GM13977 (cell line): ENCODE measurements around the gene DDX28.
A peak's percentile ranks its signal among the peaks of the same experiment; 100 is the strongest.
"Not testable (repeated sequence)": the region's sequence is repeated elsewhere in the genome, so short reads cannot be mapped to it uniquely, and the experiment has no call there.

Experiments
- DNase-seq: peaks from one replicate; pipeline ENCODE4 v3.0.0; 2012; ENCODE audit warnings: low spot score
- CTCF ChIP-seq: IDR thresholded peaks from 2 replicates; pipeline ENCODE4 v1.5.1; 2012; ENCODE audit warnings: mild to moderate bottlenecking, control low read depth; ENCODE audit not compliant: insufficient read depth; ENCODE audit errors: extremely low read depth, missing control alignments
- in situ Hi-C: fragments of 300-500 bp; cut with MboI; formaldehyde crosslinking; loops from one replicate; pipeline ENCODE4 v1.12.0; 2022; ENCODE audit warnings: low sequenced_read_pairs, low pct_unique_long_range_greater_than_20kb, mixed read lengths, inconsistent platforms; ENCODE audit not compliant: unreplicated experiment

The DDX28 gene

GRCh38 chr16:67996666-67997065 lies 26.4 kb downstream of the DDX28 start:
- no peak for TF ChIP-seq CTCF
- in situ Hi-C loops, result no loop called here
- peak; percentile 4 for DNase-seq

- in situ Hi-C loops, result no loop called here
- DNase-seq, result peak; percentile 52
Measured at GRCh38 chr16:67995423-67995822, 27.6 kb downstream of the DDX28 start.

GRCh38 chr16:67994040-67994408 lies 29.0 kb downstream of the DDX28 start:
- DNase-seq, in situ Hi-C loops: not testable (repeated sequence)

More at GRCh38 chr16:67995423-67995822, 27.6 kb downstream of the DDX28 start:
- TF ChIP-seq CTCF, result no peak

- in situ Hi-C loops, result no loop called here
- TF ChIP-seq CTCF, result peak; percentile 95
- DNase-seq, result peak; percentile 89
Measured at GRCh38 chr16:67993207-67994039, 29.6 kb downstream of the DDX28 start.

- no peak for TF ChIP-seq CTCF
- in situ Hi-C loops, result no loop called here
- DNase-seq, result peak; percentile 22
Measured at GRCh38 chr16:67992661-67993206, 30.3 kb downstream of the DDX28 start.

GRCh38 chr16:67990018-67990386 lies 33.0 kb downstream of the DDX28 start:
- in situ Hi-C loops, result no loop called here
- no peak for DNase-seq
- no peak for TF ChIP-seq CTCF

GRCh38 chr16:67989322-67990017 lies 33.6 kb downstream of the DDX28 start:
- in situ Hi-C loops, result no loop called here
- peak; percentile 59 for DNase-seq
- TF ChIP-seq CTCF, result no peak
